Endothelial cell of umbilical vein (primary cell): ENCODE results near the gene SPHK2. TPM values are rescaled to one million over a fixed set of nuclear protein-coding genes. Genes with fewer than 3 reads are reported as not detected.

Experiments
- BruUV-seq: library from RNA; stranded (reverse); fragments of 400-500 nt; replicated peaks from 2 replicates; lab custom pipeline; 2021; lab: Mats Ljungman, UMichigan
- CTCF ChIA-PET: fragments of 300-600, 350-600 bp; sonication (Branson Sonifier 250); formaldehyde crosslinking; loops from one replicate; lab custom pipeline; 2021; ENCODE audit warnings: antibody characterized with exemption, inconsistent platforms; lab: Charles Lee
- POLR2A ChIA-PET: fragments of 300-600, 350-600 bp; sonication (Branson Sonifier 250); formaldehyde crosslinking; loops from one replicate; lab custom pipeline; 2021; ENCODE audit warnings: antibody characterized with exemption, inconsistent platforms; lab: Charles Lee
- DNase-seq: peaks from one replicate; pipeline ENCODE4 v3.0.0-alpha.2; 2011; ENCODE audit warnings: low read depth, low spot score
- FAIRE-seq: peaks from 2 replicates; lab custom pipeline; 2011; peaks lifted over from hg19 to GRCh38; lab: Jason Lieb, UNC
- H2AFZ ChIP-seq: 2 replicates; pipeline ENCODE4 v1.6.0; 2012; ENCODE audit warnings: low read depth, low read length, control low read depth, inconsistent platforms
- H3K27ac ChIP-seq: 2 replicates; pipeline ENCODE4 v1.5.1; 2011; ENCODE audit warnings: low read depth, mild to moderate bottlenecking, control low read depth, low read length, moderate library complexity; ENCODE audit not compliant: insufficient read depth
- H3K27me3 ChIP-seq, 2 experiments: 2 replicates each; pipeline versions ENCODE4 v1.6.0 to v1.6.1; 2011; ENCODE audit warnings: low read length in 2 of 2, mixed read lengths in 1 of 2; ENCODE audit not compliant: control insufficient read depth in 2 of 2, insufficient read depth in 2 of 2
- H3K36me3 ChIP-seq, 2 experiments: 2 replicates in 1 of 2; 3 replicates in 1 of 2; pipeline ENCODE4 v1.5.1; 2011; ENCODE audit warnings: low read length in 2 of 2, mild to moderate bottlenecking in 1 of 2, moderate library complexity in 1 of 2; ENCODE audit not compliant: control insufficient read depth in 2 of 2, insufficient read depth in 2 of 2; ENCODE audit errors: extremely low read depth in 1 of 2
- H3K4me1 ChIP-seq: 3 replicates; pipeline ENCODE4 v1.5.1; 2011; ENCODE audit warnings: mild to moderate bottlenecking, low read length; ENCODE audit not compliant: control insufficient read depth, insufficient read depth; ENCODE audit errors: extremely low read depth
- H3K4me2 ChIP-seq: 2 replicates; pipeline ENCODE4 v1.6.1; 2011; ENCODE audit warnings: low read length, control low read depth, mixed read lengths; ENCODE audit not compliant: insufficient read depth
- H3K4me3 ChIP-seq, 3 experiments: fragments of 200-600 bp in 1 of 3; sonication (generic), shearing (Covaris generic) in 1 of 3; replicated peaks in 1 of 3; 2 replicates each; pipeline ENCODE4 v1.5.1; 2011 to 2016; ENCODE audit warnings: control low read depth in 3 of 3, low read length in 3 of 3, mild to moderate bottlenecking in 2 of 3, inconsistent platforms in 1 of 3, low read depth in 1 of 3, moderate library complexity in 1 of 3; ENCODE audit not compliant: insufficient read depth in 1 of 3
- H3K79me2 ChIP-seq: 2 replicates; pipeline ENCODE4 v1.6.0; 2012; ENCODE audit warnings: low read length, inconsistent platforms; ENCODE audit not compliant: control insufficient read depth, insufficient read depth
- H3K9ac ChIP-seq: replicated peaks from 2 replicates; pipeline ENCODE3; 2011; ENCODE audit warnings: low read length, control low read depth; ENCODE audit not compliant: insufficient read depth; ENCODE audit errors: extremely low read depth
- H3K9me1 ChIP-seq: replicated peaks from 3 replicates; pipeline ENCODE4 v1.6.0; 2011; ENCODE audit warnings: mild to moderate bottlenecking, low read length; ENCODE audit not compliant: control insufficient read depth, insufficient read depth; ENCODE audit errors: extremely low read depth
- H3K9me3 ChIP-seq: replicated peaks from 2 replicates; pipeline ENCODE4 v1.5.1; 2012; ENCODE audit warnings: low read length, inconsistent platforms; ENCODE audit not compliant: control insufficient read depth, insufficient read depth
- H4K20me1 ChIP-seq: replicated peaks from 2 replicates; pipeline ENCODE3; 2011; ENCODE audit warnings: mild to moderate bottlenecking, low read length; ENCODE audit not compliant: control insufficient read depth, insufficient read depth; ENCODE audit errors: extremely low read depth
- CTCF ChIP-seq, 2 donors: IDR thresholded peaks; 1 replicate in 1 of 2; 2 replicates in 1 of 2; pipeline ENCODE4 v1.5.1; 2011; ENCODE audit warnings: low read length in 2 of 2, mild to moderate bottlenecking in 2 of 2, moderate library complexity in 2 of 2, control low read depth in 1 of 2, inconsistent platforms in 1 of 2, low read depth in 1 of 2; ENCODE audit not compliant: insufficient read depth in 1 of 2; ENCODE audit errors: extremely low read depth in 1 of 2
- EZH2 ChIP-seq: IDR thresholded peaks from 2 replicates; pipeline ENCODE4 v1.6.1; 2012; ENCODE audit warnings: borderline replicate concordance, low read depth, mild to moderate bottlenecking, moderate library complexity, low read length, inconsistent platforms; ENCODE audit not compliant: severe bottlenecking
- FOS ChIP-seq: IDR thresholded peaks from 2 replicates; pipeline ENCODE4 v1.6.1; 2011; ENCODE audit warnings: mild to moderate bottlenecking, low read length, moderate library complexity, borderline replicate concordance; ENCODE audit not compliant: insufficient read depth
- GATA2 ChIP-seq: IDR thresholded peaks from 2 replicates; pipeline ENCODE4 v1.7.0; 2011; ENCODE audit warnings: low read depth, mild to moderate bottlenecking, moderate library complexity, mixed read lengths, low read length; ENCODE audit not compliant: insufficient read length, insufficient read depth
- JUN ChIP-seq: IDR thresholded peaks from 2 replicates; pipeline ENCODE4 v1.6.1; 2011; ENCODE audit warnings: borderline replicate concordance, low read depth; ENCODE audit not compliant: insufficient read length, insufficient read depth
- MAX ChIP-seq: IDR thresholded peaks from 2 replicates; pipeline ENCODE4 v1.6.1; 2011; ENCODE audit not compliant: insufficient read depth, insufficient read length
- MYC ChIP-seq: IDR thresholded peaks from one replicate; pipeline ENCODE4 v1.6.1; 2011; ENCODE audit warnings: mild to moderate bottlenecking, low read depth, low read length
- POLR2A ChIP-seq: IDR thresholded peaks from 2 replicates; pipeline ENCODE4 v1.6.1; 2012; ENCODE audit warnings: low read depth, mild to moderate bottlenecking, control low read depth, low read length
- POLR2AphosphoS5 ChIP-seq: IDR thresholded peaks from 2 replicates; pipeline ENCODE4 v1.6.1; 2012; ENCODE audit warnings: low read depth, mild to moderate bottlenecking, control low read depth, low read length, moderate library complexity; ENCODE audit not compliant: insufficient read depth
- dilution Hi-C: fragments of 300-500 bp; cut with MboI; formaldehyde crosslinking; loops from one replicate; pipeline ENCODE4 v1.15.0; 2019; ENCODE audit warnings: low sequenced_read_pairs; ENCODE audit not compliant: extremely low pct_ligation_motif_present
- intact Hi-C: fragments of 100-400 bp; cut with micrococcal nuclease; formaldehyde crosslinking; loops from one replicate; pipeline ENCODE4 v1.10.0; 2022
- polyA plus RNA-seq, 4 experiments: library from polyadenylated mRNA; depleted of rRNA in 3 of 4; stranded (reverse) in 3 of 4; unstranded in 1 of 4; fragments of >200 nt; gene quantifications; 2 replicates each; pipeline versions ENCODE4 v1.2.1 to v1.2.3, GENCODE V29; 2011 to 2012; ENCODE audit warnings: missing spikeins in 1 of 4
- total RNA-seq: library from RNA; stranded (reverse); gene quantifications from 2 replicates; pipeline ENCODE4 v1.2.3, GENCODE V29; 2021

SPHK2 gene
- total and polyA plus RNA-seq, 2 donors (not counting 3 experiments of a cell fraction or from before 2014, with no cell fraction given), result 20.2 to 31.1 TPM

- Histone ChIP-seq H3K9me3 (no peaks in the 10 kb centered on the region), H3K4me3 (no peak within 1 kb of the TSS), H3K9ac (no peak within 1 kb of the TSS), H3K36me3 (no peaks in the 10 kb centered on the region), H3K4me1 (no peaks in the 10 kb centered on the region), H3K4me2 (no peak within 1 kb of the TSS), H3K27ac (no peak within 1 kb of the TSS), H3K9me1 (no peaks in the 10 kb centered on the region), H2AFZ (no peak within 1 kb of the TSS), H4K20me1 (no peaks in the 10 kb centered on the region), H3K27me3 (no peaks in the 10 kb centered on the region), H3K79me2 (no peaks in the 10 kb centered on the region)
- TF ChIP-seq FOS (no peak), JUN (no peak), POLR2AphosphoS5 (no peak), GATA2 (no peak), EZH2 (no peak), MAX (no peak), POLR2A (no peak), MYC (no peak), CTCF (IDR thresholded peaks at IDR 0.05; ENCODE audit: extremely low read depth in 1 of 2, insufficient read depth in 1 of 2, low read depth in 1 of 2, low read length in 2 of 2) (no peak)
- BruUV-seq, result no TSS peak
- dilution Hi-C loops, result no loop called here
- CTCF ChIA-PET, result interaction anchor here (3.4 to 3.6 kb wide), 2 partner anchors 27 to 66 kb away, joined by 41 to 54 read pairs; partner anchors contain the start of genes CA11 and RASIP1
- DNase-seq, result no peak
- POLR2A ChIA-PET, result no interaction called here
- no peak for FAIRE-seq
- intact Hi-C loops, result no loop called here
These were observed 53.7 kb downstream of the SPHK2 start, which contains the start of gene NTN5 for GRCh38 chr19:48672994-48673393. Gene NTN5, minus strand, starts transcription at chr19:48673017. Its CDS starts 2,031 bp downstream, at chr19:48670986.
